Upper lobe of right lung (tissue), 1 donor: ENCODE measurements around the gene OAF. TPM values are rescaled to one million over a fixed set of nuclear protein-coding genes. Genes with fewer than 3 reads are reported as not detected.
A peak's percentile ranks its signal among the peaks of the same experiment; 100 is the strongest.

Experiments
- ATAC-seq: fragments of 200-7000 bp; cut with Tn5 transposase; one replicate; pipeline ENCODE4 v1.9.1; 2020; ENCODE audit warnings: mild to moderate bottlenecking, moderate library complexity
- DNase-seq: peaks from one replicate; pipeline ENCODE4 v3.0.0-alpha.2; 2020
- H3K27ac ChIP-seq: fragments of 200-600 bp; one replicate; pipeline ENCODE4 v1.8.0; 2022
- H3K27me3 ChIP-seq: fragments of 200-600 bp; one replicate; pipeline ENCODE4 v1.8.0; 2022; ENCODE audit warnings: mild to moderate bottlenecking
- H3K36me3 ChIP-seq: fragments of 200-600 bp; one replicate; pipeline ENCODE4 v1.8.0; 2022
- H3K4me1 ChIP-seq: fragments of 200-600 bp; one replicate; pipeline ENCODE4 v1.8.0; 2022
- H3K4me3 ChIP-seq: fragments of 200-600 bp; one replicate; pipeline ENCODE4 v1.8.0; 2022; ENCODE audit warnings: mild to moderate bottlenecking
- H3K9me3 ChIP-seq: fragments of 200-600 bp; one replicate; pipeline ENCODE4 v1.8.0; 2022
- CTCF ChIP-seq: fragments of 200-600 bp; IDR thresholded peaks from one replicate; pipeline ENCODE4 v1.8.0; 2022; ENCODE audit warnings: antibody characterized with exemption
- intact Hi-C: fragments of 100-400 bp; cut with DNase I; formaldehyde crosslinking; loops from one replicate; pipeline ENCODE4 v1.11.0; 2022
- total RNA-seq: library from RNA; stranded (reverse); fragmentation: NEBNext Ultra II Directional; extraction: Animal tissue kit (Norgen Biotek cat#: 25700); gene quantifications from one replicate; pipeline ENCODE4 v1.2.1, GENCODE V29; 2021
- donor health status: DM: no; HTN: yes; CAD: no; lungs with severe emphysema.

Gene OAF
- total RNA-seq, 1 donor from 2014 or later = 19.8 TPM

GRCh38 chr11:120169981-120170698 is 40.7 kb upstream of the OAF start:
- no peak for ATAC-seq
- H3K9me3 ChIP-seq = no peaks in the 10 kb centered on the region
- no peak for TF ChIP-seq CTCF
- peak; percentile 64 for DNase-seq
- intact Hi-C loops = loop anchor here (5.0 to 10.0 kb wide), 2 partner anchors 62 to 135 kb away; no protein-coding TSS in a partner anchor
- H3K36me3 ChIP-seq = no peaks in the 10 kb centered on the region
- H3K27me3 ChIP-seq = peaks cover 38% of the 10 kb centered on the region
- no peak overlapping the region for H3K27ac ChIP-seq
- H3K4me3 ChIP-seq = no peak overlapping the region
- H3K4me1 ChIP-seq = peaks cover 11% of the 10 kb centered on the region

- intact Hi-C loops = loop anchor here (5.0 to 10.0 kb wide), 2 partner anchors 62 to 134 kb away; no protein-coding TSS in a partner anchor
- peak; percentile 45 for DNase-seq
Observed at GRCh38 chr11:120170741-120171261, 40.0 kb upstream of the OAF start.

GRCh38 chr11:120172054-120172911 is 38.5 kb upstream of the OAF start:
- Histone ChIP-seq H3K9me3 (no peaks in the 10 kb centered on the region), H3K4me1 (peaks cover 11% of the 10 kb centered on the region), H3K27me3 (peaks cover 28% of the 10 kb centered on the region), H3K27ac (no peak overlapping the region), H3K4me3 (no peak overlapping the region), H3K36me3 (no peaks in the 10 kb centered on the region)
- ATAC-seq (peak; percentile 70), DNase-seq (peak; percentile 73)
- peak; percentile 78 for TF ChIP-seq CTCF
- intact Hi-C loops = loop anchor here (5.0 to 10.0 kb wide), 2 partner anchors 60 to 133 kb away; no protein-coding TSS in a partner anchor

More at GRCh38 chr11:120170741-120171261, 40.0 kb upstream of the OAF start:
- H3K36me3 ChIP-seq = no peaks in the 10 kb centered on the region
- H3K27ac ChIP-seq = no peak overlapping the region
- TF ChIP-seq CTCF = no peak
- H3K9me3 ChIP-seq = no peaks in the 10 kb centered on the region
- peaks cover 11% of the 10 kb centered on the region for H3K4me1 ChIP-seq
- H3K27me3 ChIP-seq = peaks cover 32% of the 10 kb centered on the region
- ATAC-seq = no peak
- no peak overlapping the region for H3K4me3 ChIP-seq

GRCh38 chr11:120173019-120173705 is 37.7 kb upstream of the OAF start:
- Histone ChIP-seq H3K27me3 (peaks cover 23% of the 10 kb centered on the region), H3K27ac (no peak overlapping the region), H3K9me3 (no peaks in the 10 kb centered on the region), H3K36me3 (no peaks in the 10 kb centered on the region), H3K4me1 (peaks cover 11% of the 10 kb centered on the region), H3K4me3 (no peak overlapping the region)
- no peak for TF ChIP-seq CTCF
- ATAC-seq = no peak
- intact Hi-C loops = loop anchor here (5.0 to 10.0 kb wide), 2 partner anchors 59 to 132 kb away; no protein-coding TSS in a partner anchor
- peak; percentile 28 for DNase-seq

- H3K36me3 ChIP-seq = no peaks in the 10 kb centered on the region
- no peak for DNase-seq
- TF ChIP-seq CTCF = no peak
- ATAC-seq = no peak
- peaks cover 7% of the 10 kb centered on the region for H3K4me1 ChIP-seq
- no peaks in the 10 kb centered on the region for H3K9me3 ChIP-seq
- no peak overlapping the region for H3K4me3 ChIP-seq
- intact Hi-C loops = loop anchor here (5.0 to 10.0 kb wide), 2 partner anchors 58 to 131 kb away; no protein-coding TSS in a partner anchor
- H3K27ac ChIP-seq = no peak overlapping the region
- peaks cover 23% of the 10 kb centered on the region for H3K27me3 ChIP-seq
Observed at GRCh38 chr11:120173807-120174206, 37.0 kb upstream of the OAF start.
